Measurements from ENCODE around the gene NBAS.

DNA sequence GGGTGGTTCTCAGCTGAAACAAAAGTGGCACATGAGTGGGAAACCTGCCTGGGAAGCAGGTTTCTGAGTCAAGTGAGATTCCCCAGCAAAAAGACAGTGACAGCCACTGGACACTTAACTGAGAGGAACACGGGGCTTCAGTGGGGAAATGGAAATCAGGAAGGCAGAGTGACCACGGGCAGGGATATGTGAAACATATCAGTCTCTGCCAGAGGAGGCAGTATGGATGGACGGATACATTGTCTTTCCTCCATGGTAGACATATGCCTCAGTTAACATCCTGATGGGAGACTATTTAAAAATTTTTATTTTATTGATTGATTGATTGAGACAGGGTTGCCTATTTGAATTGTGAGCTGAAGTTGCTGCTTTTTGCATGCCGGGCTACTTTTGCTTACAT is 292.1 kb downstream of the NBAS start:
- TF ChIP-seq EP300 (IDR thresholded peaks at IDR 0.05) (no peak), POLR2A (IDR thresholded peaks at IDR 0.05) (no peak)
- TF ChIP-seq, protein P1, sequence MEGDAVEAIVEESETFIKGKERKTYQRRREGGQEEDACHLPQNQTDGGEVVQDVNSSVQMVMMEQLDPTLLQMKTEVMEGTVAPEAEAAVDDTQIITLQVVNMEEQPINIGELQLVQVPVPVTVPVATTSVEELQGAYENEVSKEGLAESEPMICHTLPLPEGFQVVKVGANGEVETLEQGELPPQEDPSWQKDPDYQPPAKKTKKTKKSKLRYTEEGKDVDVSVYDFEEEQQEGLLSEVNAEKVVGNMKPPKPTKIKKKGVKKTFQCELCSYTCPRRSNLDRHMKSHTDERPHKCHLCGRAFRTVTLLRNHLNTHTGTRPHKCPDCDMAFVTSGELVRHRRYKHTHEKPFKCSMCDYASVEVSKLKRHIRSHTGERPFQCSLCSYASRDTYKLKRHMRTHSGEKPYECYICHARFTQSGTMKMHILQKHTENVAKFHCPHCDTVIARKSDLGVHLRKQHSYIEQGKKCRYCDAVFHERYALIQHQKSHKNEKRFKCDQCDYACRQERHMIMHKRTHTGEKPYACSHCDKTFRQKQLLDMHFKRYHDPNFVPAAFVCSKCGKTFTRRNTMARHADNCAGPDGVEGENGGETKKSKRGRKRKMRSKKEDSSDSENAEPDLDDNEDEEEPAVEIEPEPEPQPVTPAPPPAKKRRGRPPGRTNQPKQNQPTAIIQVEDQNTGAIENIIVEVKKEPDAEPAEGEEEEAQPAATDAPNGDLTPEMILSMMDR (IDR thresholded peaks at IDR 0.05) = no peak

Data from ovary (tissue), 3 donors.